HEK293 (cell line): ENCODE results near the gene INTS14.

Experiments
- FEZF1 ChIP-seq: fragments of 450-650 bp; formaldehyde crosslinking; IDR thresholded peaks from 2 replicates; pipeline ENCODE4 v1.5.1; 2016; ENCODE audit warnings: missing biosample characterization, missing genetic modification characterization
- KLF8 ChIP-seq: fragments of 450-650 bp; formaldehyde crosslinking; IDR thresholded peaks from 2 replicates; pipeline ENCODE4 v1.5.1; 2016; ENCODE audit warnings: missing biosample characterization, missing genetic modification characterization
- MZF1 ChIP-seq: fragments of 450-650 bp; formaldehyde crosslinking; IDR thresholded peaks from 2 replicates; pipeline ENCODE4 v1.5.1; 2017; ENCODE audit warnings: missing biosample characterization, missing genetic modification characterization, borderline replicate concordance
- SP2 ChIP-seq: fragments of 450-650 bp; formaldehyde crosslinking; IDR thresholded peaks from 2 replicates; pipeline ENCODE4 v1.5.1; 2016; ENCODE audit warnings: missing biosample characterization, missing genetic modification characterization
- SP3 ChIP-seq: fragments of 450-650 bp; formaldehyde crosslinking; IDR thresholded peaks from 2 replicates; pipeline ENCODE4 v1.5.1; 2016; ENCODE audit warnings: missing biosample characterization, missing genetic modification characterization
- SP7 ChIP-seq: fragments of 450-650 bp; formaldehyde crosslinking; IDR thresholded peaks from 2 replicates; pipeline ENCODE4 v1.5.1; 2016; ENCODE audit warnings: missing biosample characterization, missing genetic modification characterization
- ZNF121 ChIP-seq: fragments of 450-650 bp; formaldehyde crosslinking; IDR thresholded peaks from 2 replicates; pipeline ENCODE4 v1.5.1; 2016; ENCODE audit warnings: missing biosample characterization, missing genetic modification characterization
- ZNF132 ChIP-seq: fragments of 450-650 bp; formaldehyde crosslinking; IDR thresholded peaks from 2 replicates; pipeline ENCODE4 v1.5.1; 2017; ENCODE audit warnings: missing biosample characterization, missing genetic modification characterization, borderline replicate concordance
- ZNF146 ChIP-seq: fragments of 450-650 bp; formaldehyde crosslinking; IDR thresholded peaks from 2 replicates; pipeline ENCODE4 v1.5.1; 2016; ENCODE audit warnings: missing biosample characterization, missing genetic modification characterization
- ZNF266 ChIP-seq: fragments of 450-650 bp; formaldehyde crosslinking; IDR thresholded peaks from 2 replicates; pipeline ENCODE4 v1.5.1; 2016; ENCODE audit warnings: missing biosample characterization, missing genetic modification characterization, low read depth
- ZNF335 ChIP-seq: fragments of 450-650 bp; formaldehyde crosslinking; conservative IDR thresholded peaks from 2 replicates; pipeline ENCODE4 v1.5.1; 2016; ENCODE audit warnings: missing biosample characterization, missing genetic modification characterization
- ZNF341 ChIP-seq: fragments of 450-650 bp; formaldehyde crosslinking; IDR thresholded peaks from 2 replicates; pipeline ENCODE4; 2016; ENCODE audit warnings: low read depth, missing biosample characterization, missing genetic modification characterization
- ZNF404 ChIP-seq: fragments of 450-650 bp; formaldehyde crosslinking; IDR thresholded peaks from 2 replicates; pipeline ENCODE4 v1.5.1; 2017; ENCODE audit warnings: missing biosample characterization, missing genetic modification characterization
- ZNF426 ChIP-seq: fragments of 450-650 bp; formaldehyde crosslinking; IDR thresholded peaks from 2 replicates; pipeline ENCODE4 v1.5.1; 2017; ENCODE audit warnings: missing biosample characterization, missing genetic modification characterization, mild to moderate bottlenecking, inconsistent platforms, moderate library complexity
- ZNF433 ChIP-seq: fragments of 450-650 bp; formaldehyde crosslinking; IDR thresholded peaks from 2 replicates; pipeline ENCODE4 v1.5.1; 2016; ENCODE audit warnings: missing biosample characterization, missing genetic modification characterization, low read depth
- ZNF530 ChIP-seq: fragments of 450-650 bp; formaldehyde crosslinking; IDR thresholded peaks from 2 replicates; pipeline ENCODE4 v1.5.1; 2016; ENCODE audit warnings: low read depth, missing biosample characterization, missing genetic modification characterization
- ZNF558 ChIP-seq: fragments of 450-650 bp; formaldehyde crosslinking; IDR thresholded peaks from 2 replicates; pipeline ENCODE4 v1.5.1; 2016; ENCODE audit warnings: missing biosample characterization, missing genetic modification characterization
- ZNF76 ChIP-seq: fragments of 450-650 bp; formaldehyde crosslinking; IDR thresholded peaks from 2 replicates; pipeline ENCODE4; 2016; ENCODE audit warnings: low read depth, missing biosample characterization, missing genetic modification characterization, borderline replicate concordance
- ZXDB ChIP-seq: fragments of 450-650 bp; formaldehyde crosslinking; IDR thresholded peaks from 2 replicates; pipeline ENCODE4 v1.5.1; 2016; ENCODE audit warnings: missing biosample characterization, missing genetic modification characterization
- TF ChIP-seq, protein P1 (sequence below): fragments of 450-650 bp; formaldehyde crosslinking; IDR thresholded peaks from 2 replicates; pipeline ENCODE4 v1.5.1; 2016; ENCODE audit warnings: missing biosample characterization, missing genetic modification characterization
- TF ChIP-seq, protein P2 (sequence below): fragments of 450-650 bp; formaldehyde crosslinking; IDR thresholded peaks from 2 replicates; pipeline ENCODE4 v1.5.1; 2017; ENCODE audit warnings: missing biosample characterization, mild to moderate bottlenecking, missing genetic modification characterization, moderate library complexity
- TF ChIP-seq, protein P3 (sequence below): fragments of 450-650 bp; formaldehyde crosslinking; IDR thresholded peaks from 2 replicates; pipeline ENCODE4 v1.5.1; 2016; ENCODE audit warnings: missing biosample characterization, missing genetic modification characterization

The INTS14 gene

DNA sequence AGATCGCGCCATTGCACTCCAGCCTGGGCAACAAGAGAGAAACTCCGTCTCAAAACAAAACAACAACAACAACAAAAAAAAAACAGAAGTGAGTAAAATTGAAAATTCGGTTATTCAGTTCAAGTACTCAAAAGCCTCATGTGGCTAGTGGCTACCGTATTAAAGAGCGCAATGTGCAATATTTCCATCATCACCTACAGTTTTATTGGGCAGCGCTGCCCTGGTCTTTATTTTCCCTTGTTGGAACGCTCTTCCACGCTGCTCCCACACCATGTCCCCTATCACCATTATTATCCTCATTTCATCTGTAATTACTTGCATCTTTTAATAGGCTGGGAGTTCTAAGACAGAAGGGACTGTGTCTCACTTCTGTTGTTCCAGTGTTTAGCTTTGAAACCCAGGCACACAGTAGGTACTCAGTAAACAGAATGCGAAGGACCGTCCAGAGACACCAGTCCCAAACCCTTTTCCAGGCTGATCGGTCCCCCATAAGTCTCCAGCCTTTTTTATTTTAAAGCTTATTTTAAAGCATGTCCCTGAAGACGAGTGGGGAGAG lies 81.1 kb downstream of the INTS14 start (continued):
- peak; percentile 74 for TF ChIP-seq FEZF1
- peak; percentile 83 for TF ChIP-seq ZNF341 (tag by site-specific recombination)
- 0 out of 2 replicates have a peak, but pooled peaks have one; percentile 35 for TF ChIP-seq MZF1 (tag by site-specific recombination)
- no peak for TF ChIP-seq SP2 (tag by site-specific recombination)
- TF ChIP-seq, protein P1, sequence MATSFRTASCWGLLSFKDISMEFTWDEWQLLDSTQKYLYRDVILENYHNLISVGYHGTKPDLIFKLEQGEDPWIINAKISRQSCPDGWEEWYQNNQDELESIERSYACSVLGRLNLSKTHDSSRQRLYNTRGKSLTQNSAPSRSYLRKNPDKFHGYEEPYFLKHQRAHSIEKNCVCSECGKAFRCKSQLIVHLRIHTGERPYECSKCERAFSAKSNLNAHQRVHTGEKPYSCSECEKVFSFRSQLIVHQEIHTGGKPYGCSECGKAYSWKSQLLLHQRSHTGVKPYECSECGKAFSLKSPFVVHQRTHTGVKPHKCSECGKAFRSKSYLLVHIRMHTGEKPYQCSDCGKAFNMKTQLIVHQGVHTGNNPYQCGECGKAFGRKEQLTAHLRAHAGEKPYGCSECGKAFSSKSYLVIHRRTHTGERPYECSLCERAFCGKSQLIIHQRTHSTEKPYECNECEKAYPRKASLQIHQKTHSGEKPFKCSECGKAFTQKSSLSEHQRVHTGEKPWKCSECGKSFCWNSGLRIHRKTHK (tag by site-specific recombination): no peak
- peak; percentile 32; the same call in 1 of the 2 replicates for TF ChIP-seq SP3 (tag by site-specific recombination)
- peak; percentile 59 for TF ChIP-seq SP7
- TF ChIP-seq ZNF426: no peak
- TF ChIP-seq ZNF558 (tag by site-specific recombination): 0 out of 2 replicates have a peak, but pooled peaks have one; percentile 18
- no peak for TF ChIP-seq ZNF146 (tag by site-specific recombination)
- TF ChIP-seq ZXDB (tag by site-specific recombination): peak; percentile 21; the same call in 1 of the 2 replicates
- no peak for TF ChIP-seq ZNF132 (tag by site-specific recombination)
- no peak for TF ChIP-seq ZNF433 (tag by site-specific recombination)
- TF ChIP-seq ZNF335 (tag by site-specific recombination): no peak
- TF ChIP-seq, protein P2, sequence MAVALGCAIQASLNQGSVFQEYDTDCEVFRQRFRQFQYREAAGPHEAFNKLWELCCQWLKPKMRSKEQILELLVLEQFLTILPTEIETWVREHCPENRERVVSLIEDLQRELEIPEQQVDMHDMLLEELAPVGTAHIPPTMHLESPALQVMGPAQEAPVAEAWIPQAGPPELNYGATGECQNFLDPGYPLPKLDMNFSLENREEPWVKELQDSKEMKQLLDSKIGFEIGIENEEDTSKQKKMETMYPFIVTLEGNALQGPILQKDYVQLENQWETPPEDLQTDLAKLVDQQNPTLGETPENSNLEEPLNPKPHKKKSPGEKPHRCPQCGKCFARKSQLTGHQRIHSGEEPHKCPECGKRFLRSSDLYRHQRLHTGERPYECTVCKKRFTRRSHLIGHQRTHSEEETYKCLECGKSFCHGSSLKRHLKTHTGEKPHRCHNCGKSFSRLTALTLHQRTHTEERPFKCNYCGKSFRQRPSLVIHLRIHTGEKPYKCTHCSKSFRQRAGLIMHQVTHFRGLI (tag by site-specific recombination): peak; percentile 25; the same call in 1 of the 2 replicates
- TF ChIP-seq, protein P3, sequence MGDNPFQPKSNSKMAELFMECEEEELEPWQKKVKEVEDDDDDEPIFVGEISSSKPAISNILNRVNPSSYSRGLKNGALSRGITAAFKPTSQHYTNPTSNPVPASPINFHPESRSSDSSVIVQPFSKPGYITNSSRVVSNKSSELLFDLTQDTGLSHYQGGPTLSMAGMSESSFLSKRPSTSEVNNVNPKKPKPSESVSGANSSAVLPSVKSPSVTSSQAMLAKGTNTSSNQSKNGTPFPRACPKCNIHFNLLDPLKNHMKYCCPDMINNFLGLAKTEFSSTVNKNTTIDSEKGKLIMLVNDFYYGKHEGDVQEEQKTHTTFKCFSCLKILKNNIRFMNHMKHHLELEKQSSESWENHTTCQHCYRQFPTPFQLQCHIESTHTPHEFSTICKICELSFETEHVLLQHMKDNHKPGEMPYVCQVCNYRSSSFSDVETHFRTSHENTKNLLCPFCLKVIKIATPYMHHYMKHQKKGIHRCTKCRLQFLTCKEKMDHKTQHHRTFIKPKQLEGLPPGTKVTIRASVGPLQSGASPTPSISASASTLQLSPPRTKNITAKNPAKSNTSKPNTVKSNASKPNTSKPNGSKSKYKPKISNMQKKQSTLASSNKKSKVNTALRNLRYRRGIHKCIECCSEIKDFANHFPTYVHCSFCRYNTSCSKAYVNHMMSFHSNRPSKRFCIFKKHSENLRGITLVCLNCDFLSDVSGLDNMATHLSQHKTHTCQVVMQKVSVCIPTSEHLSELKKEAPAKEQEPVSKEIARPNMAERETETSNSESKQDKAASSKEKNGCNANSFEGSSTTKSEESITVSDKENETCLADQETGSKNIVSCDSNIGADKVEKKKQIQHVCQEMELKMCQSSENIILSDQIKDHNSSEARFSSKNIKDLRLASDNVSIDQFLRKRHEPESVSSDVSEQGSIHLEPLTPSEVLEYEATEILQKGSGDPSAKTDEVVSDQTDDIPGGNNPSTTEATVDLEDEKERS (tag by site-specific recombination): no peak
- no peak for TF ChIP-seq ZNF266 (tag by site-specific recombination)
- TF ChIP-seq KLF8 (tag by site-specific recombination): peak; percentile 51
- no peak for TF ChIP-seq ZNF404 (tag by site-specific recombination)
- peak; percentile 37; the same call in 1 of the 2 replicates for TF ChIP-seq ZNF76 (tag by site-specific recombination)
- TF ChIP-seq ZNF121 (tag by site-specific recombination): no peak; the same call in 1 of the 2 replicates
- TF ChIP-seq ZNF530 (tag by site-specific recombination): no peak
